ENCODE measurements around the gene AHSG. TPM values are rescaled to one million over a fixed set of nuclear protein-coding genes. Genes with fewer than 3 reads are reported as not detected.
"Not testable (repeated sequence)": the region's sequence is repeated elsewhere in the genome, so short reads cannot be mapped to it uniquely, and the experiment has no call there.

AHSG gene
- total RNA-seq, 2 experiments from 2014 or later = not detected

GRCh38 chr3:186633481-186633880 lies 20.6 kb downstream of the AHSG start:
- H3K9me3 Mint-ChIP-seq = no peaks in the 10 kb centered on the region
- no peak overlapping the region for H3K4me3 Mint-ChIP-seq
- Histone ChIP-seq H3K4me3 (ENCODE audit: low read length) (no peak overlapping the region), H3K36me3 (ENCODE audit: insufficient read depth, low read length) (no peaks in the 10 kb centered on the region), H3K9me3 (ENCODE audit: control insufficient read depth in 1 of 2, insufficient read depth in 1 of 2, low read length in 2 of 2) (no peaks in the 10 kb centered on the region), H3K27me3 (ENCODE audit: control insufficient read depth in 1 of 2, insufficient read depth in 2 of 2, low read length in 2 of 2) (peaks cover 0 to 2% of the 10 kb centered on the region in 2 experiments), H3K27ac (ENCODE audit: low read depth in 1 of 2, low read length in 2 of 2) (no peak overlapping the region), H3K4me1 (ENCODE audit: insufficient read depth, low read length) (no peaks in the 10 kb centered on the region)
- intact Hi-C loops (cut with DNase I, micrococcal nuclease) = no loop called here
- H3K27me3 Mint-ChIP-seq = peaks cover 18% of the 10 kb centered on the region
- TF ChIP-seq CTCF (IDR thresholded peaks at IDR 0.05) = no peak
- DNase-seq = no peak
- no peak for ATAC-seq (ENCODE audit: poor library complexity)
- ChIA-PET POLR2A (no interaction called here), CTCF (no interaction called here)
- H3K4me1 Mint-ChIP-seq (ENCODE audit: low read depth) = no peaks in the 10 kb centered on the region
- H3K27ac Mint-ChIP-seq = no peak overlapping the region
- H3K36me3 Mint-ChIP-seq (ENCODE audit: low read depth) = no peaks in the 10 kb centered on the region

GRCh38 chr3:186634207-186634606 lies 21.3 kb downstream of the AHSG start:
- CTCF ChIA-PET; H3K9me3 Mint-ChIP-seq; H3K27me3 ChIP-seq (ENCODE audit: control insufficient read depth in 1 of 2, insufficient read depth in 2 of 2, low read length in 2 of 2); H3K9me3 ChIP-seq (ENCODE audit: control insufficient read depth in 1 of 2, insufficient read depth in 1 of 2, low read length in 2 of 2); H3K4me1 ChIP-seq (ENCODE audit: insufficient read depth, low read length); H3K4me3 ChIP-seq (ENCODE audit: low read length); H3K27ac ChIP-seq (ENCODE audit: low read depth in 1 of 2, low read length in 2 of 2); H3K27ac Mint-ChIP-seq; POLR2A ChIA-PET; H3K4me3 Mint-ChIP-seq; ATAC-seq (ENCODE audit: poor library complexity); DNase-seq; H3K36me3 Mint-ChIP-seq (ENCODE audit: low read depth); H3K36me3 ChIP-seq (ENCODE audit: insufficient read depth, low read length); H3K4me1 Mint-ChIP-seq (ENCODE audit: low read depth); intact Hi-C loops (cut with DNase I, micrococcal nuclease): not testable (repeated sequence)
- peaks cover 24% of the 10 kb centered on the region for H3K27me3 Mint-ChIP-seq

DNA sequence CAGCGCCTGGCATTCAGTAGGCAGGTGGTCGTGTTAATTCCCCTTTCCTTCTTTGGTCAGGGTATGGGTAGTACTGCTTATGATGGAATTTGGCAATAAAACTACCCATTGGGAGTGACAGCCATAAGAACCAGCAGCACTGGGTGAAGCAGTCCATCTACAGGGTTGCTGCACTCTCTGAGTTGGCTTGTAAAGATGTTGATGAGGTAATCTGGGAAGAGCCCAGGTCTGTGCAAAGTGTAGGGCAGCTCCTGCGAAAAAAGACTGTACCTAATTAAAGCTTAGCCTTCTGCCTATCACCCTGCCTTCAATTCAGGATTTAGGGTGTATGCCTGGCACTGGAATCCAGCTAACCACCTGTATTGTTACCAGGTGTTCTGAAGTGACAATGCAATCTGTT lies 22.7 kb downstream of the AHSG start:
- Histone ChIP-seq H3K4me1 (ENCODE audit: insufficient read depth, low read length) (no peaks in the 10 kb centered on the region), H3K36me3 (ENCODE audit: insufficient read depth, low read length) (no peaks in the 10 kb centered on the region), H3K27me3 (ENCODE audit: control insufficient read depth in 1 of 2, insufficient read depth in 2 of 2, low read length in 2 of 2) (peaks cover 0 to 5% of the 10 kb centered on the region in 2 experiments), H3K27ac (ENCODE audit: low read depth in 1 of 2, low read length in 2 of 2) (no peak overlapping the region), H3K9me3 (ENCODE audit: control insufficient read depth in 1 of 2, insufficient read depth in 1 of 2, low read length in 2 of 2) (no peaks in the 10 kb centered on the region), H3K4me3 (ENCODE audit: low read length) (no peak overlapping the region)
- ChIA-PET CTCF (no interaction called here), POLR2A (no interaction called here)
- H3K4me1 Mint-ChIP-seq (ENCODE audit: low read depth) = no peaks in the 10 kb centered on the region
- H3K4me3 Mint-ChIP-seq = no peak overlapping the region
- TF ChIP-seq CTCF (IDR thresholded peaks at IDR 0.05) = no peak
- no peak overlapping the region for H3K27ac Mint-ChIP-seq
- H3K27me3 Mint-ChIP-seq = peaks cover 28% of the 10 kb centered on the region
- no peak for ATAC-seq (ENCODE audit: poor library complexity)
- no peak for DNase-seq
- H3K36me3 Mint-ChIP-seq (ENCODE audit: low read depth) = no peaks in the 10 kb centered on the region
- H3K9me3 Mint-ChIP-seq = no peaks in the 10 kb centered on the region
- intact Hi-C loops (cut with DNase I, micrococcal nuclease) = no loop called here

- Mint-ChIP-seq H3K27me3 (peaks cover 30% of the 10 kb centered on the region), H3K4me1 (ENCODE audit: low read depth) (no peaks in the 10 kb centered on the region), H3K27ac (no peak overlapping the region), H3K36me3 (ENCODE audit: low read depth) (no peaks in the 10 kb centered on the region), H3K9me3 (no peaks in the 10 kb centered on the region), H3K4me3 (no peak overlapping the region)
- DNase-seq (no peak), ATAC-seq (ENCODE audit: poor library complexity) (no peak)
- Histone ChIP-seq H3K4me3 (ENCODE audit: low read length) (no peak overlapping the region), H3K4me1 (ENCODE audit: insufficient read depth, low read length) (no peaks in the 10 kb centered on the region), H3K27ac (ENCODE audit: low read depth in 1 of 2, low read length in 2 of 2) (no peak overlapping the region), H3K9me3 (ENCODE audit: control insufficient read depth in 1 of 2, insufficient read depth in 1 of 2, low read length in 2 of 2) (no peaks in the 10 kb centered on the region), H3K36me3 (ENCODE audit: insufficient read depth, low read length) (no peaks in the 10 kb centered on the region), H3K27me3 (ENCODE audit: control insufficient read depth in 1 of 2, insufficient read depth in 2 of 2, low read length in 2 of 2) (peaks cover 0 to 5% of the 10 kb centered on the region in 2 experiments)
- POLR2A ChIA-PET = no interaction called here
- no peak for TF ChIP-seq CTCF (IDR thresholded peaks at IDR 0.05)
- intact Hi-C loops (cut with DNase I, micrococcal nuclease) = no loop called here
- CTCF ChIA-PET = no interaction called here
These were observed 23.7 kb downstream of the AHSG start for GRCh38 chr3:186636536-186636935.

All from CD4-positive, alpha-beta T cell (primary cell).